ENCODE results near the gene MRPL22. TPM values are rescaled to one million over a fixed set of nuclear protein-coding genes. Genes with fewer than 3 reads are reported as not detected.
A peak's percentile ranks its signal among the peaks of the same experiment; 100 is the strongest.

The MRPL22 gene
- total and polyA plus RNA-seq, 2 of the 13 experiments (the other 11 are each of a cell fraction or from before 2014, with no cell fraction given), result 66.8 to 84.8 TPM

- no peak for TF ChIP-seq GABPA (IDR thresholded peaks at IDR 0.05; ENCODE audit: low read depth, low read length)
- TF ChIP-seq GABPA (CRISPR knock-in tag; IDR thresholded peaks at IDR 0.05; ENCODE audit: low read depth), result peak; percentile 79
- 0 out of 2 replicates have a peak, but pooled peaks have one; percentile 26 for TF ChIP-seq ZNF770 (CRISPR knock-in tag; IDR thresholded peaks at IDR 0.05)
- no peak for TF ChIP-seq SATB2 (CRISPR knock-in tag; IDR thresholded peaks at IDR 0.05)
- no peak for TF ChIP-seq SMYD3 (CRISPR knock-in tag; IDR thresholded peaks at IDR 0.05)
- TF ChIP-seq ETV5 (CRISPR knock-in tag; IDR thresholded peaks at IDR 0.05; ENCODE audit: borderline replicate concordance), result peak; percentile 12; the same call in 1 of the 2 replicates
- 0 out of 2 replicates have a peak, but pooled peaks have one; percentile 75 for TF ChIP-seq SMAD3 (CRISPR knock-in tag; IDR thresholded peaks at IDR 0.05)
- no peak for TF ChIP-seq KDM1A (CRISPR knock-in tag; IDR thresholded peaks at IDR 0.05)
- TF ChIP-seq ZNF143 (CRISPR knock-in tag; IDR thresholded peaks at IDR 0.05), result peak; percentile 78
- TF ChIP-seq EP300 (IDR thresholded peaks at IDR 0.05; ENCODE audit: low read depth in 2 of 2, low read length in 2 of 2), result no peak
- TF ChIP-seq EP300 (CRISPR knock-in tag; IDR thresholded peaks at IDR 0.05; ENCODE audit: borderline replicate concordance), result peak; percentile 16; the same call in 1 of the 2 replicates
- TF ChIP-seq BCLAF1 (IDR thresholded peaks at IDR 0.05), result no peak
- no peak for TF ChIP-seq JUNB (CRISPR knock-in tag; IDR thresholded peaks at IDR 0.05; ENCODE audit: borderline replicate concordance)
- peak; percentile 69; the same call in 1 of the 2 replicates for TF ChIP-seq PRDM10 (CRISPR knock-in tag; IDR thresholded peaks at IDR 0.05; ENCODE audit: low read depth)
- TF ChIP-seq TARDBP (CRISPR knock-in tag; IDR thresholded peaks at IDR 0.05), result peak; percentile 54; the same call in 1 of the 2 replicates
- TF ChIP-seq ZNF740 (CRISPR knock-in tag; IDR thresholded peaks at IDR 0.05), result no peak; the same call in 1 of the 2 replicates
- peak; percentile 69; the same call in 1 of the 2 replicates for TF ChIP-seq KDM2A (CRISPR knock-in tag; IDR thresholded peaks at IDR 0.05; ENCODE audit: borderline replicate concordance, low read depth)
- no peak for TF ChIP-seq ZSCAN22 (CRISPR knock-in tag; IDR thresholded peaks at IDR 0.05)
- TF ChIP-seq ATF7 (IDR thresholded peaks at IDR 0.05), result no peak
- TF ChIP-seq ATF7 (CRISPR knock-in tag; IDR thresholded peaks at IDR 0.05), result no peak
- no peak for TF ChIP-seq ZNF441 (CRISPR knock-in tag; IDR thresholded peaks at IDR 0.05; ENCODE audit: borderline replicate concordance)
Measured at GRCh38 chr5:154940772-154941620, at the start of gene MRPL22 (continued).
